ENCODE results near the gene HDAC4.

- TF ChIP-seq CTCF (IDR thresholded peaks at IDR 0.05) (no peak), POLR2AphosphoS5 (IDR thresholded peaks at IDR 0.05; ENCODE audit: low read depth, low read length) (no peak), TCF7L2 (IDR thresholded peaks at IDR 0.05; ENCODE audit: low read depth, low read length) (no peak), SIN3A (IDR thresholded peaks at IDR 0.05; ENCODE audit: borderline replicate concordance, insufficient read depth, low read depth, low read length) (no peak)
Measured at GRCh38 chr2:239234191-239235175, 166.3 kb downstream of the HDAC4 start.
